Vagina (tissue), 2 donors: ENCODE data around the gene MAMDC2.

Experiments
- CTCF ChIP-seq, 3 experiments: fragments of 450-650 bp in 2 of 3; fragments of 200-600 bp in 1 of 3; sonication (generic) in 1 of 3; IDR thresholded peaks; one replicate each; pipeline ENCODE4 v1.5.1; 2017 to 2019; ENCODE audit warnings: antibody characterized with exemption in 3 of 3, mild to moderate bottlenecking in 2 of 3, moderate library complexity in 2 of 3
- POLR2A ChIP-seq, 2 donors: fragments of 450-650 bp; IDR thresholded peaks; one replicate each; pipeline ENCODE4 v1.6.1; 2017; ENCODE audit warnings: antibody characterized with exemption in 2 of 2, mild to moderate bottlenecking in 2 of 2, moderate library complexity in 2 of 2

GRCh38 chr9:70058569-70059116, 15.0 kb downstream of the MAMDC2 start:
- no peak for TF ChIP-seq POLR2A (IDR thresholded peaks at IDR 0.05)
- no peak for TF ChIP-seq CTCF (IDR thresholded peaks at IDR 0.05)
